Spleen (tissue), 11 donors: ENCODE results near the gene ALPP. TPM values are rescaled to one million over a fixed set of nuclear protein-coding genes. Genes with fewer than 3 reads are reported as not detected.
"Not testable (repeated sequence)": the region's sequence is repeated elsewhere in the genome, so short reads cannot be mapped to it uniquely, and the experiment has no call there.

Source experiments
- DNase-seq: peaks from one replicate; pipeline ENCODE4 v3.0.0-alpha.2; 2020
- H3K27ac ChIP-seq, 8 donors: fragments of 200-600 bp; sonication (generic) in 7 of 8; 1 replicate in 4 of 8; 2 replicates in 4 of 8; pipeline versions ENCODE4 v1.5.0 to v1.8.0; 2016 to 2021; ENCODE audit warnings: inconsistent platforms in 4 of 8, mild to moderate bottlenecking in 4 of 8, moderate library complexity in 1 of 8
- H3K27me3 ChIP-seq, 7 donors: fragments of 200-600 bp; sonication (generic) in 6 of 7; replicated peaks in 1 of 7; 1 replicate in 4 of 7; 2 replicates in 3 of 7; pipeline versions ENCODE4 v1.5.0 to v1.8.0; 2016 to 2021; ENCODE audit warnings: inconsistent platforms in 3 of 7, mild to moderate bottlenecking in 1 of 7
- H3K36me3 ChIP-seq, 6 donors: fragments of 200-600 bp; sonication (generic) in 5 of 6; 1 replicate in 4 of 6; 2 replicates in 2 of 6; pipeline versions ENCODE4 v1.5.0 to v1.8.0; 2016 to 2021; ENCODE audit warnings: inconsistent platforms in 2 of 6
- H3K4me1 ChIP-seq, 6 donors: fragments of 200-600 bp; sonication (generic) in 5 of 6; 1 replicate in 3 of 6; 2 replicates in 3 of 6; pipeline versions ENCODE4 v1.5.0 to v1.8.0; 2016 to 2021; ENCODE audit warnings: inconsistent platforms in 3 of 6
- H3K4me3 ChIP-seq, 8 donors: fragments of 200-600 bp; sonication (generic) in 7 of 8; 1 replicate in 4 of 8; 2 replicates in 4 of 8; pipeline versions ENCODE4 v1.5.0 to v1.8.0; 2016 to 2021; ENCODE audit warnings: inconsistent platforms in 4 of 8, mild to moderate bottlenecking in 4 of 8, moderate library complexity in 2 of 8
- H3K9me3 ChIP-seq, 8 donors: fragments of 200-600 bp; sonication (generic) in 7 of 8; 1 replicate in 4 of 8; 2 replicates in 4 of 8; pipeline versions ENCODE4 v1.5.0 to v1.8.0; 2016 to 2021; ENCODE audit warnings: inconsistent platforms in 4 of 8
- POLR2A ChIP-seq, 3 donors: fragments of 450-650 bp; IDR thresholded peaks; one replicate each; pipeline ENCODE4 v1.5.1; 2017; ENCODE audit warnings: antibody characterized with exemption in 3 of 3, mild to moderate bottlenecking in 1 of 3
- POLR2AphosphoS5 ChIP-seq, 3 donors: sonication (generic); formaldehyde crosslinking; IDR thresholded peaks; one replicate each; pipeline ENCODE4 v1.5.1; 2017; ENCODE audit warnings: antibody characterized with exemption in 3 of 3
- WGBS, 5 donors: extraction: QIAGEN DNeasy Blood & Tissue Kit in 3 of 5; methylation state at CpG; one replicate each; pipeline versions ENCODE4 v1.1.5 to v1.1.7; 2013 to 2018; 5-methylcytosine and 5-hydroxymethylcytosine counted together
- intact Hi-C: fragments of 100-400 bp; cut with DNase I; formaldehyde crosslinking; loops from one replicate; pipeline ENCODE4 v1.15.0; 2023; ENCODE audit warnings: low total_unique reads
- polyA plus RNA-seq, 3 donors: library from polyadenylated mRNA; stranded (reverse); fragments of 200-250 nt; gene quantifications; one replicate each; pipeline ENCODE4 v1.2.1, GENCODE V29; 2013
- total RNA-seq, 7 donors: library from RNA; depleted of rRNA in 3 of 7; stranded (reverse); fragments of >200 nt in 3 of 7; fragmentation: NEBNext Ultra II Directional in 4 of 7; extraction: Animal tissue kit (Norgen Biotek cat#: 25700) in 4 of 7; gene quantifications; one replicate each; pipeline versions ENCODE4 v1.1.0 to v1.2.1, GENCODE V29; 2016 to 2021
- TF ChIP-seq, protein P1 (sequence below), 11 experiments: fragments of 200-600 bp in 7 of 11; fragments of 450-650 bp in 4 of 11; sonication (generic) in 4 of 11; IDR thresholded peaks in 8 of 11; conservative IDR thresholded peaks in 3 of 11; 1 replicate in 7 of 11; 2 replicates in 4 of 11; pipeline versions ENCODE4 v1.4.0 to v1.8.0; 2016 to 2021; ENCODE audit warnings: antibody characterized with exemption in 11 of 11, inconsistent platforms in 4 of 11, mild to moderate bottlenecking in 1 of 11
- donor health status: healthy with polysubstance abuse.
- donor health status: DM: no; HTN: no; CAD: no; lungs with moderate emphysema.
- donor health status: DM: no; HTN: no; CAD: no.
- donor health status: Bipolar disorder and iron deficiency.
- donor health status: healthy.
- donor health status: DM: no; HTN: no; CAD: no.
- donor health status: DM: yes; HTN: yes; CAD: no.

ALPP gene
- total and polyA plus RNA-seq, 10 donors = not detected

DNA sequence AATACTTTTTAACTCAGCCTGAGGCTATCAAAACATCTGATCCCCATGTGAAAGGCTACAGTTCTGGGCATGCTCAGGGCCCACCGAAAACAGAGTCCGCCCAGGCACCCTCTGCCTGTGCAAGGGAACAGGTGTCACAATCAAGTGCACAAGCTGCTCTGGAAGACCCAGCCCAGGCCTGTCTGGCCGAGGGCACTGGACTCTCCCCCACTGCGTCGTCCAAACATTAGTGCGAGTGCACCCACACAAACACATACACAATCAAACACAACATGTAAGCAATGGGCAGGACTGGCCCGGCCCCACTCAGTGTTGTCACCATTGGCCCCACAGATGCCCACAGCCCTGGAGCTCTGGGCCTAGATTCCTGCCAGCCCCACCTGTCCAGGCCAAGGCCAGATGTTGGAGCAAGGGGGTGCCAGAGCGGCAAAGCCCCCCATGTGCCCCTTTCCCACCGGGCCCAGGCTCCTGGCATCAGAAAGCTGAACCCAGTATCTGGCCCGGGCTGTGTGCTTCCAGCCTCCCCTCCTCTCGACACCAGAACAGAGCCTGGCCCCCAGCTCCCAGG, 27.5 kb downstream of the ALPP start:
- H3K36me3 ChIP-seq = no peaks in the 10 kb centered on the region
- no peak overlapping the region for H3K4me3 ChIP-seq
- no peaks in the 10 kb centered on the region for H3K4me1 ChIP-seq
- DNase-seq = no peak
- peaks cover 0 to 28% (median 0%) of the 10 kb centered on the region in 7 donors for H3K27me3 ChIP-seq
- intact Hi-C loops = no loop called here
- WGBS, 5 donors = 85 to 94% (median 92%) methylated on average over 9 to 11 of the region's 11 CpGs
- TF ChIP-seq POLR2AphosphoS5 (IDR thresholded peaks at IDR 0.05) (no peak), POLR2A (IDR thresholded peaks at IDR 0.05) (no peak)
- TF ChIP-seq, protein P1, sequence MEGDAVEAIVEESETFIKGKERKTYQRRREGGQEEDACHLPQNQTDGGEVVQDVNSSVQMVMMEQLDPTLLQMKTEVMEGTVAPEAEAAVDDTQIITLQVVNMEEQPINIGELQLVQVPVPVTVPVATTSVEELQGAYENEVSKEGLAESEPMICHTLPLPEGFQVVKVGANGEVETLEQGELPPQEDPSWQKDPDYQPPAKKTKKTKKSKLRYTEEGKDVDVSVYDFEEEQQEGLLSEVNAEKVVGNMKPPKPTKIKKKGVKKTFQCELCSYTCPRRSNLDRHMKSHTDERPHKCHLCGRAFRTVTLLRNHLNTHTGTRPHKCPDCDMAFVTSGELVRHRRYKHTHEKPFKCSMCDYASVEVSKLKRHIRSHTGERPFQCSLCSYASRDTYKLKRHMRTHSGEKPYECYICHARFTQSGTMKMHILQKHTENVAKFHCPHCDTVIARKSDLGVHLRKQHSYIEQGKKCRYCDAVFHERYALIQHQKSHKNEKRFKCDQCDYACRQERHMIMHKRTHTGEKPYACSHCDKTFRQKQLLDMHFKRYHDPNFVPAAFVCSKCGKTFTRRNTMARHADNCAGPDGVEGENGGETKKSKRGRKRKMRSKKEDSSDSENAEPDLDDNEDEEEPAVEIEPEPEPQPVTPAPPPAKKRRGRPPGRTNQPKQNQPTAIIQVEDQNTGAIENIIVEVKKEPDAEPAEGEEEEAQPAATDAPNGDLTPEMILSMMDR (IDR thresholded peaks at IDR 0.05 in 8 of 11, conservative IDR thresholded peaks at IDR 0.05 in 3 of 11) = no peak
- no peak overlapping the region for H3K27ac ChIP-seq
- no peaks in the 10 kb centered on the region for H3K9me3 ChIP-seq

DNA sequence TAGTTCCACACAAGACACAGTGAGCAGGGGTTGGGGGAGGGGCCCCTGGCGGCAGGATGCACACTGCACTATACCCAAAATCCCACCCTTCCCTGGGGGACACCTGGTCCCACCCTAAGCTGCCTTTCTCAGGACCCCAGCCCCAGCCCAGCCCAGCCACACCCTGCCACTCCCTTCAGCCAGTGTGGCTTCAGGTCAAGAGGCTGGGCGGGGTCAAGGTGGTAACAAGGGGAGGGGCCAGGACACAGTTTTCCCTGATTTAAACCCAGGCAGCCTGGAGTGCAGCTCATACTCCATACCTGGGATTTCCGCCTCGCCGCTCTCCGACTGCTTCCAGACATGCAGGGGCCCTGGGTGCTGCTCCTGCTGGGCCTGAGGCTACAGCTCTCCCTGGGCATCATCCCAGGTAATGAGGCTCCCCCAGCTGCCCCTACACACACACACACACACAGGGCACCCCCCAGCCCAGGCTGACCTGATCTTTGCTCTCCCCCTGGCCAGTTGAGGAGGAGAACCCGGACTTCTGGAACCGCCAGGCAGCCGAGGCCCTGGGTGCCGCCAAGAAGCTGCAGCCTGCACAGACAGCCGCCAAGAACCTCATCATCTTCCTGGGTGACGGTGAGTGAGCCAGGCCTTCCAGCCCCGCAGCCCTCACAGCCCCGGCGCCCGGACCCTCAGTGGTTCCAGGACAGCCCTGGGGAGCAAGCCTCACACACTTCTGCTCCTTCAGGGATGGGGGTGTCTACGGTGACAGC, 28.2 kb downstream of the ALPP start, which contains the start of gene ALPG:
ALPG (plus strand) TSS at position 289 of the 755 bp plus-strand sequence; CDS start at position 340, 51 bp downstream.
- H3K4me3 ChIP-seq = no peak within 1 kb of the TSS
- no peak within 1 kb of the TSS for H3K27ac ChIP-seq
- no peaks in the 10 kb centered on the region for H3K9me3 ChIP-seq
- no peak for DNase-seq
- intact Hi-C loops = no loop called here
- no peaks in the 10 kb centered on the region for H3K4me1 ChIP-seq
- WGBS, 5 donors = 85 to 94% (median 93%) methylated on average over 7 to 17 of the region's 17 CpGs
- peaks cover 0 to 21% (median 0%) of the 10 kb centered on the region in 7 donors for H3K27me3 ChIP-seq
- TF ChIP-seq, protein P1 (IDR thresholded peaks at IDR 0.05 in 8 of 11, conservative IDR thresholded peaks at IDR 0.05 in 3 of 11) = no peak
- TF ChIP-seq POLR2AphosphoS5 (IDR thresholded peaks at IDR 0.05) (no peak), POLR2A (IDR thresholded peaks at IDR 0.05) (no peak)
- H3K36me3 ChIP-seq = no peaks in the 10 kb centered on the region

DNA sequence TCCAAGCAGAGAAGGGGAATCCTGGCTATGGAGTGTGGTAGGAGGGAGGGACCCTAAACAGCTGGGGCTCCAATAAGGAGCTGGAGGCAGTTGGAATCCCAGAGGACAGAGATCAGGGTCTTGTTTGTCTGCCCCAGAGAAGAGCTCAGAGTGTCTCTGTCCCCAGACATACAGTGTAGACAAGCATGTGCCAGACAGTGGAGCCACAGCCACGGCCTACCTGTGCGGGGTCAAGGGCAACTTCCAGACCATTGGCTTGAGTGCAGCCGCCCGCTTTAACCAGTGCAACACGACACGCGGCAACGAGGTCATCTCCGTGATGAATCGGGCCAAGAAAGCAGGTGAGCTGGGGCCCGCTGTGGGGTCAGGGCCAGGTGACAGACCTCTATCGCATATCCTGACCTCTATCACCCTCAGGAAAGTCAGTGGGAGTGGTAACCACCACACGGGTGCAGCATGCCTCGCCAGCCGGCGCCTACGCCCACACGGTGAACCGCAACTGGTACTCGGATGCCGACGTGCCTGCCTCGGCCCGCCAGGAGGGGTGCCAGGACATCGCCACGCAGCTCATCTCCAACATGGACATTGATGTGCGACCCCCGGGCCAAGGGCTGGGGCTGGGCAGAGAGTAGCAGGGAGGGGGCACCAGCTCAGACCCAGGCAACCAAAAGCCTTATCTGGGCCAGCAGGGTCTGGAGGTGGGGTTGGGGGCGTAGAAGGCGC, 29.0 kb downstream of the ALPP start:
- intact Hi-C loops, H3K9me3 ChIP-seq, H3K4me1 ChIP-seq, H3K36me3 ChIP-seq, H3K4me3 ChIP-seq, H3K27ac ChIP-seq, DNase-seq: not testable (repeated sequence)
- 92 to 98% (median 93%) methylated on average over 11 to 30 of the region's 30 CpGs for WGBS, 5 donors
- H3K27me3 ChIP-seq = peaks cover 0 to 22% (median 0%) of the 10 kb centered on the region in 7 donors

DNA sequence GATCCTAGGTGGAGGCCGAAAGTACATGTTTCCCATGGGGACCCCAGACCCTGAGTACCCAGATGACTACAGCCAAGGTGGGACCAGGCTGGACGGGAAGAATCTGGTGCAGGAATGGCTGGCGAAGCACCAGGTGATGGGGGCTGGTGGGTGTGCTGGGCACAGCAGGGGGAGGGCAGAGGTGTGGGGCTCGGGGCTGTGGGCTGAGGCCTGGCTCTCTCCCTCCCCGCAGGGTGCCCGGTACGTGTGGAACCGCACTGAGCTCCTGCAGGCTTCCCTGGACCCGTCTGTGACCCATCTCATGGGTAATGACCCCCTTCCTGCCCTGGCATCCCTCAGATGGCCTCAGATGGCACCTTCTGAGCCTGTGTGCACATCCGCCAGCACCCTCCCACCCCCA, 29.7 kb downstream of the ALPP start:
- DNase-seq, H3K9me3 ChIP-seq, H3K36me3 ChIP-seq, intact Hi-C loops, H3K27ac ChIP-seq, H3K4me3 ChIP-seq, H3K4me1 ChIP-seq: not testable (repeated sequence)
- H3K27me3 ChIP-seq = peaks cover 0 to 29% (median 0%) of the 10 kb centered on the region in 7 donors
- 86 to 95% (median 89%) methylated on average over 9 to 10 of the region's 10 CpGs for WGBS, 5 donors

DNA sequence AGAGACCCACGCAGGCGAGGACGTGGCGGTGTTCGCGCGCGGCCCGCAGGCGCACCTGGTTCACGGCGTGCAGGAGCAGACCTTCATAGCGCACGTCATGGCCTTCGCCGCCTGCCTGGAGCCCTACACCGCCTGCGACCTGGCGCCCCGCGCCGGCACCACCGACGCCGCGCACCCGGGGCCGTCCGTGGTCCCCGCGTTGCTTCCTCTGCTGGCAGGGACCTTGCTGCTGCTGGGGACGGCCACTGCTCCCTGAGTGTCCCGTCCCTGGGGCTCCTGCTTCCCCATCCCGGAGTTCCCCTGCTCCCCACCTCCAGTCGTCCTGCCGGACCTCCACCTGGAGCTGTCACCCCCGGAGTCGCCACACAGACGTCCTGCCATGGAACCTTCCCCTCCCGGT, 31.1 kb downstream of the ALPP start:
- H3K27me3 ChIP-seq = peaks cover 0 to 42% (median 0%) of the 10 kb centered on the region in 7 donors
- H3K4me1 ChIP-seq, H3K4me3 ChIP-seq, H3K36me3 ChIP-seq, H3K9me3 ChIP-seq, H3K27ac ChIP-seq, DNase-seq, intact Hi-C loops: not testable (repeated sequence)
- WGBS, 5 donors = 53 to 85% (median 83%) methylated on average over 10 to 40 of the region's 40 CpGs
